D721Med (cell line): ENCODE data around the gene MAGEB4.
"Not testable (repeated sequence)": the region's sequence is repeated elsewhere in the genome, so short reads cannot be mapped to it uniquely, and the experiment has no call there.

Source experiments
- DNase-seq: peaks from one replicate; pipeline ENCODE4 v3.0.0; 2011; ENCODE audit warnings: low spot score; ENCODE audit not compliant: insufficient read length
- FAIRE-seq: peaks from 2 replicates; lab custom pipeline; 2011; peaks lifted over from hg19 to GRCh38; lab: Jason Lieb, UNC
- TF ChIP-seq, protein P1 (sequence below): IDR thresholded peaks from 2 replicates; pipeline ENCODE4 v1.5.1; 2012; ENCODE audit warnings: mild to moderate bottlenecking, control low read depth; ENCODE audit not compliant: insufficient read depth; ENCODE audit errors: missing control alignments

MAGEB4 gene, protein sequence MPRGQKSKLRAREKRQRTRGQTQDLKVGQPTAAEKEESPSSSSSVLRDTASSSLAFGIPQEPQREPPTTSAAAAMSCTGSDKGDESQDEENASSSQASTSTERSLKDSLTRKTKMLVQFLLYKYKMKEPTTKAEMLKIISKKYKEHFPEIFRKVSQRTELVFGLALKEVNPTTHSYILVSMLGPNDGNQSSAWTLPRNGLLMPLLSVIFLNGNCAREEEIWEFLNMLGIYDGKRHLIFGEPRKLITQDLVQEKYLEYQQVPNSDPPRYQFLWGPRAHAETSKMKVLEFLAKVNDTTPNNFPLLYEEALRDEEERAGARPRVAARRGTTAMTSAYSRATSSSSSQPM

DNA sequence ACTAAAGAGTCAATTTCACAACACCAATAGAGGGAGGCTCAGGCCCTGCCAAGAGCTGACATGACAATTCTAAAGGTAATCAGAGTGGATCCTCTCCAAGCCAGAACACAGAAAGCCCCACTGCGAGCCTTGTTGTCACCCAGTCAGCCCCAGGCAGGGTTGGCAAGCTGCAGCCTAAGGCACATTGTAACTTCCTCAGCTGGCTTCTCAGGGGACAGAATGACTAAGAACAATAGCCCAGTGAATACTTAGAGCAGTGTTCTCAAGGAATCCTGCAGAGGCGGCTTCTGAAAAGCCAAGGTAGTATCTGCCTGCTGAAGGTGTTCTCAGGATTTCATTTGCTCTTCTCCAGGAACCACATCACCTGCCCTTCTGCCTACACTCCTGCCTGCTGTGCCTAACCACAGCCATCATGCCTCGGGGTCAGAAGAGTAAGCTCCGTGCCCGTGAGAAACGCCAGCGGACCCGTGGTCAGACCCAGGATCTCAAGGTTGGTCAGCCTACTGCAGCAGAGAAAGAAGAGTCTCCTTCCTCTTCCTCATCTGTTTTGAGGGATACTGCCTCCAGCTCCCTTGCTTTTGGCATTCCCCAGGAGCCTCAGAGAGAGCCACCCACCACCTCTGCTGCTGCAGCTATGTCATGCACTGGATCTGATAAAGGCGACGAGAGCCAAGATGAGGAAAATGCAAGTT is at the start of gene MAGEB4:
TSS of gene MAGEB4 (plus strand) at position 277 of the 692 bp plus-strand sequence. CDS start at position 413, 136 bp downstream.
- DNase-seq (no peak), FAIRE-seq (no peak)
- TF ChIP-seq, protein P1, sequence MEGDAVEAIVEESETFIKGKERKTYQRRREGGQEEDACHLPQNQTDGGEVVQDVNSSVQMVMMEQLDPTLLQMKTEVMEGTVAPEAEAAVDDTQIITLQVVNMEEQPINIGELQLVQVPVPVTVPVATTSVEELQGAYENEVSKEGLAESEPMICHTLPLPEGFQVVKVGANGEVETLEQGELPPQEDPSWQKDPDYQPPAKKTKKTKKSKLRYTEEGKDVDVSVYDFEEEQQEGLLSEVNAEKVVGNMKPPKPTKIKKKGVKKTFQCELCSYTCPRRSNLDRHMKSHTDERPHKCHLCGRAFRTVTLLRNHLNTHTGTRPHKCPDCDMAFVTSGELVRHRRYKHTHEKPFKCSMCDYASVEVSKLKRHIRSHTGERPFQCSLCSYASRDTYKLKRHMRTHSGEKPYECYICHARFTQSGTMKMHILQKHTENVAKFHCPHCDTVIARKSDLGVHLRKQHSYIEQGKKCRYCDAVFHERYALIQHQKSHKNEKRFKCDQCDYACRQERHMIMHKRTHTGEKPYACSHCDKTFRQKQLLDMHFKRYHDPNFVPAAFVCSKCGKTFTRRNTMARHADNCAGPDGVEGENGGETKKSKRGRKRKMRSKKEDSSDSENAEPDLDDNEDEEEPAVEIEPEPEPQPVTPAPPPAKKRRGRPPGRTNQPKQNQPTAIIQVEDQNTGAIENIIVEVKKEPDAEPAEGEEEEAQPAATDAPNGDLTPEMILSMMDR = no peak

DNA sequence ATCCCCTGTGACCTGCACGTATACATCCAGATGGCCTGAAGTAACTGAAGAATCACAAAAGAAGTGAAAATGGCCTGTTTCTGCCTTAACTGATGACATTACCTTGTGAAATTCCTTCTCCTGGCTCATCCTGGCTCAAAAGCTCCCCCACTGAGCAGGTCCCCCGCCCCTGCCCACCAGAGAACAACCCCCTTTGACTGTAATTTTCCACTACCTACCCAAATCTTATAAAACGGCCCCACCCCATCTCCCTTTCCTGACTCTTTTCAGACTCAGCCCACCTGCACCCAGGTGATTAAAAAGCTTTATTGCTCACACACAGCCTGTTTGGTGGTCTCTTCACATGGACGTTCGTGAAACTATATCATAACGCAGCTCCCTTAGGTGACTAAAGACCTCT is 47.9 kb upstream of the MAGEB4 start:
- not testable (repeated sequence) for DNase-seq, FAIRE-seq

DNA sequence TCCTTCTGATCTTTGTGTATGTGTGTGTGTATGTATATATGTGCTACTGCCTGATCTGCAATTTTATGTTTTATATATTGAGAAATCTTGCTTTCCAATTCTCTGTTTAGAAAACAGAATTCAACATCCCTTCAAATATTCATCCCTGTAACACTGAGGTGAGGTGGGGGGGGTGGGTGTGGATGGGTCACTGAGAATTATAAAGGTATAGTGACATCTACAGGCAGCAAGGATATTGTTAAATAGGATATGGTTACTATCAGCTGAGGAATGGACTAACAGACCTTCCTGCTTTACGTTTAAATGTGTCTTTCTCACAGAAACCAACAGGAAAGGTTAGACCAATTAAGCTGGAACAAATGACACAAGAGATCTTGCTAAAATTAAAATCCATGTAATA is 45.5 kb upstream of the MAGEB4 start:
- TF ChIP-seq, protein P1 = no peak
- FAIRE-seq (no peak), DNase-seq (no peak)

DNA sequence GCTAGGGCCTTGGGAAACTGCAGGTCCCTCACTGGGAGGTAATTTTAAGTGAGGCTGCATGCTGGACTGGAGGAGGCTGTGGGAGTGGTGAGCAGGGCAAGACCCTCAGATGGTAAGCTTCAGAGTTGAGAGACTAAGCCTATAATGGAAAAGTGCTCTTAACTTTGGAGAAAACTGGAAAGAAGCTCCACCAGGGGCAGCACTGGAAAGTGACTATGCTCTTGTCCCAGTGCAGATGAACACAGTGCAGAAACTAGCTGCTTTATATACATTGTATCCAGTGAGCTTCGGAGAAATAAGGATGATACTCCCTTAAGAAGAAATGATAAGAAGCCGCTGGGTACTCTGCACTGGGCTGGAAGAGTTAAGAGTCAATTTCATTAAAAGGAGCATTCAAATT is 29.6 kb upstream of the MAGEB4 start:
- FAIRE-seq = no peak
- TF ChIP-seq, protein P1 = no peak
- DNase-seq = no peak

DNA sequence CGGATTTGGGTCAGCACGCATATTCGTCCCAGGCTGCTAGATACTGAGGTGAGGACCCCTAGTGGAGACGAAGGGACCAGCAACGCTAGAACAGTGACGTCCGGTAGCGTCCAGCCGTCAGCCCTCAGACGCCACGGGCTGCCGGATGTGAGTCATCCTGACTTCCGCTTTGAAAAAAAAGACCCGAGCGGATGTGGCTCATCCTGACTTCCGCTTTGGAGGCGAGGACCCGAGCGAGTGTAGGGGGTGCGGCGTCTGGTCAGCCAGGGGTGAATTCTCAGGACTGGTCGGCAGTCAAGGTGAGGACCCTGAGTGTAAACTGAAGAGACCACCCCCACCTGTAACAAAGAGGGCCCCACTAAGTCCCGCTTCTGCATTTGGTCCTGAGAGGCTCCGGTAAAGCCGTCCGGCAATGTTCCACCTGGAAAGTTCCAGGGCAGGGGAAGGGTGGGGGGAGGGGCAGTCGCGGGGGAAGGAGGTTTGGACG is 26.4 kb upstream of the MAGEB4 start, which contains the start of gene MAGEB2:
TSS of gene MAGEB2 (plus strand) at position 207 of the 487 bp plus-strand sequence. CDS start 3,018 bp downstream, outside the sequence.
- TF ChIP-seq, protein P1 = no peak
- FAIRE-seq (no peak), DNase-seq (no peak)

DNA sequence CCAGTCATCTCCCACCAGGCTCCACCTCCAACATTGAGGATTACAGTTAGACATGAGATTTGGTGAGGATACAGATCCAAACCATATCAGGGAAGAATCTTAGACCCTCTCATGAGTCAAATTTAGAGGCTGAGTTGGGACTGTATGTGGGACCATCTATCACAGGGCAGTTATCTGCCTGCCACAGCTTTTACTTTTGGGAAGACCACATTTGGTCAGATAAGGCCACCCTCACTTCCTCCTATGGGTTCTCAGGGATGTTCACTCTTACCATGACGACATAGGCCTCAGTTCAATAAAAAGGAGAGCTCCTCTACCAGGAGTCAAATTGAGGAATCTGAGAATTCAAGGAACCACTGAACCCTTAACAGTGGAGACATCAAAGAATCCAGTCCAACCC is 24.3 kb upstream of the MAGEB4 start:
- DNase-seq (no peak), FAIRE-seq (no peak)
- TF ChIP-seq, protein P1 = no peak

DNA sequence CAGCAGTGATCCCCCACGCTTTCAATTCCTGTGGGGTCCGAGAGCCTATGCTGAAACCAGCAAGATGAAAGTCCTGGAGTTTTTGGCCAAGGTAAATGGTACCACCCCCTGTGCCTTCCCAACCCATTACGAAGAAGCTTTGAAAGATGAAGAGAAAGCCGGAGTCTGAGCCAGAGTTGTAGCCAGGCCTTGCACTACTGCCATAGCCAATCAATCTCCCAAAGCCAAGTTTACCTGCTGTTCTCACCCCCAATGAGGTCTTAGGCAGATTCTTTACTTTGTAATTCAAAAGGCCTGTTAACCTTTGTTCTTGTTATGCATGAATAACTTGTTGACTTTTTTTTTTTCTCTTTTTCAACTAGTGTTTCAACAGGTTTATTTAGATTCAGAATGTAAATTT is 22.4 kb upstream of the MAGEB4 start:
- no peak for DNase-seq
- TF ChIP-seq, protein P1 = no peak
- no peak for FAIRE-seq
